ENCODE results near the gene LAMB4.

DNA sequence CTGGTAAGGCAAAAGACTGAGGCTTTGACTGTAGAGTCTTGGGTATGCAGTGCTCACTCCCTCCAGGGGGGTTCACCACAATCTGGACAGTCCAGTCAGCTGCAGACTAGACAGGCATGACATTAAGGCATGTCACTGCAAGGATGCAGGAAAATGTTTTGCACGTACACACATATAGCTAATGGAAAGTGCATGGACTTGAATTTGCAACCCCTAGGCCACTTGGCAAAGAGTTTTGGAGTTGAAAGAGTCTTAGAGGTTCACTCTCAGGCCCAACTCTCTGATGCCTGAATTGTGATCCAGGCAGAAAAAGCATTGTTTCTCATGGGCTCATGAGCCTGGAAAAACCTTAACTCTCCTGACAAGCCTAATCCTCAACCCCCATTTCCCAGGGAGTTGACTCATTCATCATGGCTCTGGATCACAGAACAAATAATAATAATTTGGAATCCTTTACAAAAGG lies 51.9 kb downstream of the LAMB4 start:
- TF ChIP-seq POLR2A (IDR thresholded peaks at IDR 0.05; ENCODE audit: low read depth) (no peak), POLR2AphosphoS5 (IDR thresholded peaks at IDR 0.05) (no peak)

Measured in esophagus muscularis mucosa (tissue), 2 donors.